Occipital lobe (tissue), 3 donors: ENCODE data around the gene WSB2. TPM values are rescaled to one million over a fixed set of nuclear protein-coding genes. Genes with fewer than 3 reads are reported as not detected.

Experiments used
- DNase-seq: peaks from one replicate; lab custom pipeline; 2025; lab: John Stamatoyannopoulos, UW
- small RNA-seq: library from RNA; depleted of rRNA; stranded (forward); fragments of <200 nt; gene quantifications from one replicate; pipeline ENCODE3, GENCODE V24; 2014
- total RNA-seq: library from RNA; depleted of rRNA; stranded (reverse); fragments of >200 nt; gene quantifications from one replicate; pipeline ENCODE4 v1.2.3, GENCODE V29; 2014

The WSB2 gene
- total RNA-seq, 1 donor from 2014 or later: 415 TPM

GRCh38 chr12:117994551-117995438 lies 66.2 kb downstream of the WSB2 start:
- DNase-seq: no peak

GRCh38 chr12:117986705-117987469 lies 74.1 kb downstream of the WSB2 start:
- no peak for DNase-seq

- no peak for DNase-seq
Measured at GRCh38 chr12:117985182-117985581, 75.8 kb downstream of the WSB2 start.

Small RNAs within 50 kb of the gene (small RNA-seq; reads per million reads assigned to genes)
- not detected for gene AC131159.1

Other genes with a start within 250 kb of the WSB2 start
- gene KSR2, start 92.2 kb downstream of the WSB2 start, total RNA-seq: 0.78 TPM
- 25.7 TPM for gene RFC5, start 44.5 kb downstream of the WSB2 start, total RNA-seq
- 15.4 TPM for gene VSIG10, start 42.8 kb upstream of the WSB2 start, total RNA-seq
- gene PEBP1, start 74.9 kb upstream of the WSB2 start, total RNA-seq: 266 TPM